Posterior vena cava (tissue), 2 donors: ENCODE data around the gene PIK3CD. TPM values are rescaled to one million over a fixed set of nuclear protein-coding genes. Genes with fewer than 3 reads are reported as not detected.

Experiments
- DNase-seq: peaks from one replicate; pipeline ENCODE4 v3.0.0-alpha.2; 2020; ENCODE audit warnings: low spot score
- intact Hi-C, 2 donors: fragments of 100-400 bp; cut with DNase I; formaldehyde crosslinking; loops; one replicate each; pipeline versions ENCODE4 v1.14.1 to v1.14.2; 2022 to 2023
- total RNA-seq, 2 donors: library from RNA; stranded (reverse); fragmentation: NEBNext Ultra II Directional; extraction: Animal tissue kit (Norgen Biotek cat#: 25700); gene quantifications; one replicate each; pipeline ENCODE4 v1.2.1, GENCODE V29; 2021
- donor health status: DM: yes; HTN: yes; CAD: no.
- donor health status: DM: yes; HTN: yes; CAD: no.

The PIK3CD gene
- total RNA-seq, 2 donors from 2014 or later = 7.9 to 9.2 TPM

DNA sequence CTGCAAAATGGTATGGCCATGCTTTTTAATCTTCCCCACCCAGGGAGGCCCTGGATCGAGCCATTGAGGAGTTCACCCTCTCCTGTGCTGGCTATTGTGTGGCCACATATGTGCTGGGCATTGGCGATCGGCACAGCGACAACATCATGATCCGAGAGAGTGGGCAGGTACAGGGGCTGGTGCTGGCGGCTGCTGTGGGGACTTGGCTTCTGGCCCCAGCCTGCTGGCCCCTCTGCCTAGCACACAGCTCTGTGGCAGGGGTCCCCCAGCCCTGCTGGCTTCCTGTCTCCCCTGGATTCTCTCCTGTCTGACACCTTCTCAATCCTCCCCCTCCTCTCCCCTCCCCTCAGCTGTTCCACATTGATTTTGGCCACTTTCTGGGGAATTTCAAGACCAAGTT, 72.4 kb downstream of the PIK3CD start:
- no peak for DNase-seq
- intact Hi-C loops = loop anchor here in 1 of 2 donors (10.0 kb wide), 1 partner anchor 141 kb away; no protein-coding TSS in a partner anchor

DNA sequence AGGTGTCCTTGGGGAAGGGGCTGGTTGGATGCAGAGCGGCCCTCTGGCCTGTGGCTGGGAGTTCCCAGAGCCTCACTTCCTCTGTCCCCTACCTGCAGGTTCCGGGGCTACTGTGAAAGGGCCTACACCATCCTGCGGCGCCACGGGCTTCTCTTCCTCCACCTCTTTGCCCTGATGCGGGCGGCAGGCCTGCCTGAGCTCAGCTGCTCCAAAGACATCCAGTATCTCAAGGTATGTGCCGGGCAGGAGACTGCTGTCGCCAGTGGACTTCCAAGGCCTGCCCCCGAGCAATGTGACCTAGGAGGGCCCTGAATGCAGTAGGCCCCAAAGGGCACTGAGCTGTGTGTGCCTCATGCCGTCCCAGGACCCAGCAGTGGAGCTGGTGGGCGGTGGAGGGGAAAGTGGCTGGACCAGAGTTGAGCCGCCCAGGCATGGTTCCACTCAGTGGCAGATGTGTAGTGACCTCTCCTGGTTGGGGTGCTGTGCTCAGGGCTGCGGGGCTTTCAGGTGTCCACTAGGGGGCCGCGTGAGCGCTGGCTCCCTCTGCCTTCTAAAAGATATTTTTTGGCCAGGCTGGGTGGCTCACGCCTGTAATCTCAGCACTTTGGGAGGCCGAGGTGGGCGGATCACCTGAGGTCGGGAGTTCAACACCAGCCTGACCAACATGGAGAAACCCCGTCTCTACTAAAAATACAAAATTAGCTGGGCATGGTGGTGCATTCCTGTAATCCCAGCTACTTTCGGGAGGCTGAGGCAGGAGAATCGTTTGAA, 73.4 kb downstream of the PIK3CD start:
- intact Hi-C loops = loop anchor here in 1 of 2 donors (10.0 kb wide), 1 partner anchor 140 kb away; no protein-coding TSS in a partner anchor
- no peak for DNase-seq

DNA sequence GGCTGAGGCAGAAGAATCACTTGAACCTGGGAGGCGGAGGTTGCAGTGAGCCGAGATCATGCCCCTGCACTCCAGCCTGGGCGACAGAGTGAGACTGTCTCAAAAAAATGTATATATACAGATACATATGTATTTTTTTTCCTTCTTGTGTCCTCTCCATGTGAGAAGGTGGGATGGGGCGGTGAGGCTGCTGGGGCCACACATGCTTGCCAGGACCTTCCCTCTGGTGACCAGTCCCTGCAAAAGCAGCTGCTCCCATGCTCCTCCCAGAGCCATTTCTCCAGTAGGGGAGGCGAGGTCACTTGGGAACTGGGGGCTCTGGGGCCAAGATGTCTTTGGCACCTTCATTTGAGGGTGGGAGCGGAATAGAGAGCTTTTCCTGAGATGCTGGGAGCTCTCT, 74.9 kb downstream of the PIK3CD start:
- intact Hi-C loops = loop anchor here in 1 of 2 donors (10.0 kb wide), 1 partner anchor 138 kb away; no protein-coding TSS in a partner anchor
- no peak for DNase-seq

DNA sequence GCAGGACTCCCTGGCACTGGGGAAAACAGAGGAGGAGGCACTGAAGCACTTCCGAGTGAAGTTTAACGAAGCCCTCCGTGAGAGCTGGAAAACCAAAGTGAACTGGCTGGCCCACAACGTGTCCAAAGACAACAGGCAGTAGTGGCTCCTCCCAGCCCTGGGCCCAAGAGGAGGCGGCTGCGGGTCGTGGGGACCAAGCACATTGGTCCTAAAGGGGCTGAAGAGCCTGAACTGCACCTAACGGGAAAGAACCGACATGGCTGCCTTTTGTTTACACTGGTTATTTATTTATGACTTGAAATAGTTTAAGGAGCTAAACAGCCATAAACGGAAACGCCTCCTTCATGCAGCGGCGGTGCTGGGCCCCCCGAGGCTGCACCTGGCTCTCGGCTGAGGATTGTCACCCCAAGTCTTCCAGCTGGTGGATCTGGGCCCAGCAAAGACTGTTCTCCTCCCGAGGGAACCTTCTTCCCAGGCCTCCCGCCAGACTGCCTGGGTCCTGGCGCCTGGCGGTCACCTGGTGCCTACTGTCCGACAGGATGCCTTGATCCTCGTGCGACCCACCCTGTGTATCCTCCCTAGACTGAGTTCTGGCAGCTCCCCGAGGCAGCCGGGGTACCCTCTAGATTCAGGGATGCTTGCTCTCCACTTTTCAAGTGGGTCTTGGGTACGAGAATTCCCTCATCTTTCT, 75.5 kb downstream of the PIK3CD start:
- intact Hi-C loops = loop anchor here in 1 of 2 donors (10.0 kb wide), 1 partner anchor 138 kb away; no protein-coding TSS in a partner anchor

DNA sequence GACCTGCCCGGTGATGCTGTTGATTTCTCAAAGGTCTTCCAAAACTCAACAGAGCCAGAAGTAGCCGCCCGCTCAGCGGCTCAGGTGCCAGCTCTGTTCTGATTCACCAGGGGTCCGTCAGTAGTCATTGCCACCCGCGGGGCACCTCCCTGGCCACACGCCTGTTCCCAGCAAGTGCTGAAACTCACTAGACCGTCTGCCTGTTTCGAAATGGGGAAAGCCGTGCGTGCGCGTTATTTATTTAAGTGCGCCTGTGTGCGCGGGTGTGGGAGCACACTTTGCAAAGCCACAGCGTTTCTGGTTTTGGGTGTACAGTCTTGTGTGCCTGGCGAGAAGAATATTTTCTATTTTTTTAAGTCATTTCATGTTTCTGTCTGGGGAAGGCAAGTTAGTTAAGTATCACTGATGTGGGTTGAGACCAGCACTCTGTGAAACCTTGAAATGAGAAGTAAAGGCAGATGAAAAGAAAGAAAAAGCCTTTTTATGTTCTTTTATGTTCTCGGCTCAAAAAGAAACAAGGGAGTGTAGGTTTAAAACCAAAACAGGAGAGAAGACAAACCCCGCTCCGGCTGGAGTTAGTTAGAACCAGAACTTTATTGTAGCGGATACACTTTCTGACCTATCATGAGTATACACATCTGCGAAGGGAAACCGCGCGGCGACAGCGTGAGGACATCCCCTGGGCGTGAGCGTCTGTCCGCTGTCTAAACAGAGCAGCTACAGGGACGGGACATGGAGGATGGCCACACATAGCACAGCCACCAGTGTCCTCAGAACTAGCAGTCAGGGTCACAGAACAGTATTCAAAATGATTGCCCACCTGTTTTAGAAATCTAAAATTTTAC, 77.1 kb downstream of the PIK3CD start:
- peak; percentile 50 for DNase-seq
- intact Hi-C loops = loop anchor here in 1 of 2 donors (10.0 kb wide), 1 partner anchor 136 kb away; no protein-coding TSS in a partner anchor

More for the DNA sequence above, 75.5 kb downstream of the PIK3CD start:
- no peak for DNase-seq

DNA sequence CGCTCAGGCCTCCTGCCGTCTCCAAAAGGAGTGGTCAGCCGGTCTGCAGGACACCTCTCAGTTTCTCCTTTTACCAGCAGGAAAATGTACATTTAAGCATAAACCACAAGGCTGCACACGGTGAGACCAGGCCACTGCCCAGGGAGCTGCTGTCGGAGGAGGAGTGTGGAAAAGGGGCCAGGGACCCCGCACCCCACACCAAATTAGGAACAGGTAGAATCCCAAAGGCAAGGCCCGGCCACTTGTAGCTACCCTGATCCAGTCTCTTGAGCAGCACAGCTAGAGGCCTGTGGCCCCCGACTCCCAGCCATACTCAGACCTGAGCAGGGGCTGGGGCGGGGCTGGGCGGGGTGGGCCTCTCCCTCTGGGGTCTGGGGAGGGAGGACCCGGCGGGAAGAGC, 78.0 kb downstream of the PIK3CD start:
- DNase-seq = no peak
- intact Hi-C loops = loop anchor here in 1 of 2 donors (10.0 kb wide), 1 partner anchor 135 kb away; no protein-coding TSS in a partner anchor

DNA sequence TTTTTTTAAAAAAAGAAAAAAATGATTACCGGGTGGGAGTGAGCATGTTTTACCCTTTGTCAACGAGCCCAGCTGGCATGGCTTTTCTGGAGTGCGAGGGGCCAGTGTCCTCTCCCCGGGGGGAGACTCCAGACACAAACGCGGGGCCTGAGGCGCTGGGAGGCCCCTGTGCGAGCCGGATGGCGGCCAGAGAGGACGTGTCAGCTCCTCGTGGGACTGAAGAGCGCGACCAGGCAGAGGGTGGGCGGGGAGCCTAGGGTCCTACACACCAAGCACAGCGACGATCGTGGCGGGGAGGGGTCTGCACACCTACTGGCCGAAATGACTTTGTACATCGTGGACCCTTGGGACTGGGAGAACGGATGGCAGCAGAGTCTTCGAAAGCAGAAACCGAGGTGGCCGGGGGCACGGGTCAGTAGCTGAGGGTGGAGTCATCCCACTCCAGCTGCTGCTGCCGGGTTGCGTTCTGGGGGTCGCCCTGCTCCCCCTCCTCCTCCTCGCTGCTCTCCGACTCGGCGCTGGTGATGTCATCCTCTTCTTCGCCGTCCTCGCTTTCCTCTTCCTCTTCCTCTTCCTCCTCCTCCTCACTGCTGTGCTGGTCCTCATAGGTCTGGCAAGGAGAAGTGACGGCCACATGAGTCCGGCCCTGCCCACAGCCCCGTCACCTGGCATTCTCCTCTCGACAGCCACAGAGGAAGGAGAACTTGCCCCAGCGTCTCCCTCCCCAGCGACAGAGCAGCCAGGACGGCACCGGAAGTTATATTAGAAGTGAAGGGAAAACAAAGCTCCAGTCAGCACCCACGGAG, 78.8 kb downstream of the PIK3CD start:
- DNase-seq = peak; percentile 92

DNA sequence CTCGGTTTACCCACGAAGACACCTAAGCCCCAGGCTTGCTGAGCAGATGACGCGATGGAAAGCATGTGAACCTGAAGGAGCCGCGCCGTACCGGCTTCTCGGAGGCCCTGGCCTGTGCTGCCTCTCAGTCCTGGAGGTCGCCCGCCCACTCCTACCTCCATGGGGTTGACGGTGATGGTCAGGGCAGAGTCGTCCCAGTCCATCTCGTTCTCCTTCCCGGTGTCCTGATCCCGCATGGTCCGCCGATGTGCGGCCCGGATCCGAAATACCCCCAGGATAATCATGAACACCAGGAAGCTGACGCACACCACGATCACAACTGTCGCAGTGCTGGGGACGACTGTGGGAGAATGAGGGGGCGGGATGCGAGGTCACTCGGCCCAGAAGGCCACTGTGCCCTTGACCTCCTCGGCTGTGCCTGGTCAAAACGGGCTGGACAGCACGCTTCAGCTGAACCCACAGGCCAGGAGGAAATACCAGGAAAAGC, 79.6 kb downstream of the PIK3CD start:
- DNase-seq = peak; percentile 64
- intact Hi-C loops = no loop called here

More for the DNA sequence above, 78.8 kb downstream of the PIK3CD start:
- intact Hi-C loops = no loop called here

DNA sequence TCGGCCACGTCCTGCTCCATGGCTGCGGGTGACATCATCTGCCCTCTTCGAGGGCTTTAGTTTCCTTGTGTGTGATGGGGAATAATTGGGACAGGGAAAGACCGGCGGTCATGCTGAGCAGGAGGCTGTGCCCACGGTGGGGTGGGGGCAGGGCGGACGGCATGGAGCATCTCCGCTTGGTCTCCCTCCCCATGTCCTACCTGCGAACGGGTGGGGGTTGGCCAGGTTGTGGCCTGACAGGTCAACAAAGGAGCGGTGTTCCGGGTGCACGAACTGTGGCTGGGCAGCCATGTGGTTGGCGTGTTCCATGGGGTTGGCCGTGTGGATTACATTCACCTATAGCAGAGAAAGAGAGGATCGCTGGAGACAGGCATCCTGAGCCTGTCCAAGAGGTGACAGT, 80.0 kb downstream of the PIK3CD start:
- DNase-seq = no peak
- intact Hi-C loops = no loop called here

DNA sequence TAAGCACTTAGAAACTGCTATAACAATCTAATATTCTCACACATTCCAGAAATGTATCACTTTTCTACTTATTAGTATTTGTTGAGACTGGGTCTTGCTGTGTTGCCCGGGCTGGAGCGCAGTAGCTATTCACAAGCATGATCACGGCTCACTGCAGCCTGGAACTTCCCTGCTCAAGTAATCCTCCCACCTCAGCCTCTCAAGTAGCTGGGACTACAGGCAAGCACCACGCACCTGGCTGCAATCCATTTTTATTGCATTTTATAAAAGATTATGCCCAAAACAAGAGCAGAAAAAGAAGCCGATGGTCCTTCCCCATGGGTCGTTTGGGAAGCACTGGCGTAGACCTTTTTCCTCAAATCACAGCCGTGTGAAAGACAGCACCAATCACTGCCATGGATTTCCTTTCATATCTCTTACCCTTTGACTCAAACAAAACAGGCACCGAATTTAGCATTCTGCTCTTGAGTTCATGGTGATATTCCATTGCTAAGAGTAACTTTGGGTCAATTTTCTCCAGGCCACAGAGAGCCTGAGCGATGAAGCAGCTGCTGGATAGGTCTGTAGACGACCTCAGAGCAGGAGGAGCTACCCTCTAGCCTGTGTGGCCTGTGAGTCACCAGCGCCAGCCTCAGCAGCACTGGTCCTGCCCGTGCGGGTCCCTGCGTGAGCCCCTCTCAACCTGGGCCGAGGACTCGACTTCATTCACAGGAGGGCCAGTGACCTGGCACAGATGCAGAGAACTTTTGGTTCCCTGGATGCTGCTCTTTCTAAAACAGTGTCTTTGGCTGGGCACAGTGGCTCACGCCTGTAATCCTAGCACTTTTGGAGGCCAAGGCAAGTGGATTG, 80.8 kb downstream of the PIK3CD start:
- intact Hi-C loops = no loop called here
- DNase-seq = no peak

DNA sequence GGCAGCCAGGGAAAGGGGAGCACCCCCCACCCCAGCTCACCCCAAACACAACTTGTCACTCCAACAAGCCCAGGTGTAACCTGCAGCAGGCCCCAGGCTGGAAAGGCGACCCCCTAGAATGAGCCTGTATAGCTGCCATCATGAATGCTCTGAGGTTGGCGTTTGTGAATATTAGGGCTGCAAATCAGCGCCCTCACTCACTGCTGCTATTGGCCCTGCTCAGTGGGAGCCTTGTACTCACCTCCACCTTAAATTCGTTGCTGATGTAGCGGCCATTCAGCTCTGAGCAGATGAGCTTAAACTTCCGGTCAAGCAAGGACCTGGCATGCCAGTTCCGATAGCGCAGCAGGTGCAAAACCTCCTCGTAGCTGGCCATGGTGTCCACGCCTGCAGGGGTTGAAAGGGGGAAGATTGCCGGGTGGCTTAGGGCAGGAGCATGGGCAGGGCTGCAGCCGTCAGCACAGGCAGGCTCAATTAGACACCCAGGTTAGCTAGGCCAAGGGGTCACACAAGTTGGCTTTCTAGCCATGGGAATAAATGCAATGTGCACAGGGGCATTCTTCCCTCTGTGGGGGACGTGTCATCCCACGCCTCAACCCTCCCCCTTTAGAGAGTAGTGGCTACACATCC, 81.7 kb downstream of the PIK3CD start:
- intact Hi-C loops = no loop called here
- DNase-seq = no peak

DNA sequence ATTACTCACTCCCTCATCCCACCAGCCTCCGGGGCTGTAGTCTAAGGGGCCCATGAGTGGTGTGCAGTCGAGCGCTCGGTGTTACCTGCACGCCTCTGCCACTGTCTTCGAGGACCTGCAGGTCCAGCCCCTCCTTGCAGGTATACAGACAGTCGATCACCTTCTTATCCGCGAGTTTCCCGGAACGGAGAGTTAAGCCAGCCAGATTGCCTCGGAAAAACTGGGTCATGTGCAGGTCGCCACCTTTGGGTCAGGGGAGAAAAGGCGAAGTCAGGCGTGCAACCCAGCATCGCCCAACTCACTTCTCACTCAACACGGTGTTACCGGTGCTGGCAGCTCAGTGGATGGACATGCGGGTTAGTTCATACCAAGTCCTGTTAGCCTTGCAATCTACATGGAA, 84.3 kb downstream of the PIK3CD start:
- intact Hi-C loops = no loop called here

DNA sequence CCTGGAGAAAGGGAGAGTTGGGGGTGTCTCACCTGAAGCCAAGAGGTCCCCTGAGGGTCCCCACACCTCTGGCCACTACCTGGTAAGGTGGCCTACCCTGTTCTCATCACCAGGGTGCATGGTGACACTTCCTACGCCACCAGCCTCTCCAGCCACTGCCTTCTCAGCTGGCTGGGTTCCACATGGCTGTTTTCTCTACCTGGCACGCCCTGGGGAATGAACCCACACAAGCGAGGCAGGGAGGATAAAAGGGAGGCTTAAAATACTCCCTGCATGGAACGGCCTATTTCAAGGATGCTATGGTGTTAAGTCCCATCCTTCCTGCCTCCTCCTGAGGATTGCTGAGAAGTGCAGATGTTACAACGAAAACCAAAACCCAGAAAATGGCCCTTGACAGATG, 84.7 kb downstream of the PIK3CD start:
- DNase-seq = no peak
- intact Hi-C loops = no loop called here

More for the DNA sequence above, 84.3 kb downstream of the PIK3CD start:
- no peak for DNase-seq

DNA sequence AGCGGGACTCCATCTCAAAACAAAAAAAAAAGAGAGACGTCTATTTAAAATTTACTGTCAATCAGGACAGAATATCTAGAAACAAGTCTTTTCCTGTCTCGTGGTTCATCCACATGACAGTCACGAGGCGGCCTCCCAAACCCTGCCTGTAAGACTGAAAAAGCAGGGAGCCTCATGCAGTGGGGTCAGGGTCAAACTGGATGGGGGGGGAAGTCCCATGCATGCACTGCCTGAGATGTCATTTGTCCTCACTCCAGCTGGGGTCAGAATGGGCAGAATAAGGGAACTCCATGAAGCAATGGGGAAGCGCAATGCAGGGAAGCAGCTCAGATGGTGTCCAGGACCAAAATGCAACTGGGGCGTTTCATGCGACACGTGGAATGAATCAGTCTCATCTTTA, 85.5 kb downstream of the PIK3CD start:
- DNase-seq = peak; percentile 69
- intact Hi-C loops = no loop called here

DNA sequence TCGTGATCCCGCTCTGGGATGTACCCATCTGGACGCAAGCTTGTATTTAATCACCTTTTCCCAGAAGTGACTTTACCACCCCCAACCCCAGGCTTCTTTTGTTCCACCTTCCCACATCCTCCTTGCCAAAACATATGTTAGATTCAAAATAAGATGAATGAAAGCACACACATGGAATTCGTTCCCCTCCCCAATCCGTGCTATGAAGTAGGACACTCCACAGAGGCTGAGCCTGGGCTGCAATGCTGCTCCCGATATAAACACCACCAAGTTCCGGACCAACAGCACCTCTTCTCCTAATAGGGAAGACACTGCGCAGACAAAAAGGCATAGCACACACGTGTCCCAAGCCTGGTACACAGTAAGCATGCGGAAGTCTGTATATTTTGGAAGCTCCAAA, 86.1 kb downstream of the PIK3CD start:
- no peak for DNase-seq
- intact Hi-C loops = no loop called here

DNA sequence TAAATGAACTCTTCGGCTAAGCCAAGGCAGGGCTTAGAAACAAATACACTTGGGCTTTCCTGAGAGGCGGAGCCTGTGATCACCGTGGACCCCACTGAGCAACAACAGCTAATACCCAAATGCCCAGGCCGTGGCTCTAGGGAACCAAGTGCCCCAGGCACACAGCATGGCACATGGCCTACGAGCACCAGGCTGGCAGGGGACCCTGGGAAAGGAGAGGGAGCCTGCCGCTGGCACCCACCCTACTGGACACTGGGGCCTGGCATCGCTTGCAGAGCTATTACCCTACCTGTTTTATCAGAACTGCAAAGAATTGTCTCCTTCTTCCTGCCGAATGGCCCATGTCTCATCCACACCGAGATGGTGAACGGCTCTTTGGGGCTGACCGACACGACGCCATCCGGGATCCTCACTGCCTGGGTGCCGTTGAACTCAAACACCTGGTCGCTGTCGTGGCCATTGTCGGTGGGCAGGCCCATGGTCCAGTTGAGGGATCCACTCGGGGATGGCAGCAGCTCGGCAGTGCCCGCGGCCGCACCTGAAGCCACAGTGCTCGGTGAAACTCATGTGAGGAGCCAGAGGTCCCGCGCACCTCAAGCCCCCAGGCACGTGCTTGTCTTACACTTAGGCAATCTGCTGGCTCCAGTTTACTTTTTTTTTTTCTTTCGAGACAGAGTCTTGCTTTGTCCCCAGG, 92.7 kb downstream of the PIK3CD start:
- intact Hi-C loops = no loop called here
- DNase-seq = no peak

DNA sequence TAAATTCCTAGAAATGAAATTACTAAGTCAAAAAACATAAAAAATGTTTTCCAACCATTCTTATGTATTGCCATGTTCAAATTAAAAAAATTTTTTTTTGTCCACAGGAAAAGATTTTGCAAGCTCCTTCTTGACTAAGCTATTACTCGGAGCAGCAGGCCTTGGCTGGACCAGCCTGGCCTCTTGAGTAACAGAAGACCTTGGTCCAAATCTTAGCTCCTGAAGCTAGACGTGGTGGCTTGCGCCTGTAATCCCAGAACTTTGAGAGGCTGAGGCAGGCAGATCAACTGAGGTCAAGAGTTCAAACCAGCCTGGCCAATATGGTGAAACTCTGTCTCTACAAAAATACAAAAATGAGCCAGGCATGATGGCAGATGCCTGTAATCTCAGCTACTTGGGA, 94.7 kb downstream of the PIK3CD start:
- DNase-seq = peak; percentile 81
- intact Hi-C loops = no loop called here
